Epithelial cell of prostate (primary cell): Measurements from ENCODE around the gene ATP8B4.

ENCODE experiments used
- DNase-seq: peaks from one replicate; pipeline ENCODE4 v3.0.0-alpha.2; 2011; ENCODE audit warnings: low read depth, low spot score
- H3K27ac ChIP-seq: fragments of 450-650 bp; 2 replicates; pipeline ENCODE4 v1.5.1; 2017; ENCODE audit warnings: mild to moderate bottlenecking

Gene ATP8B4

DNA sequence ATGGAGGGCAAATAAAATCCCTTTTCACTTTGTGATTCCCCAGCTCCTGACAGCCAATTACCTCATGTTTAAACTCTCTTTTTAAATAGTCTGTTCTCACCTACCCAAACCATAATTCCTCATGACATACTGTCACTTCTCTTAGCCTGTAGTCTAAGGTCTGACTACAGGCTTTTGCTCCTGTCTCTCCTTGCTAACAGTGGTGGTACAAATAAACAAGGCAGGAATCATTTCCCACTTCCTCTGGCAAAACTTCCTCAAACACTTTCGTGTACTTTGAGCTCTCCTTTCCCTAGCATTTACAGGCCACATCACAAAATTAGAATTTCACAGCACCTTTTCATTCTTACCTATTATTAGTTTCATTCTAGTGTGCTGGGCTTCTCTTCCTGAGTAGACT is 51.8 kb downstream of the ATP8B4 start:
- no peak for DNase-seq
- no peak overlapping the region for H3K27ac ChIP-seq

- no peak for DNase-seq
- no peak overlapping the region for H3K27ac ChIP-seq
These were observed 52.4 kb downstream of the ATP8B4 start for GRCh38 chr15:50066666-50067065.

- no peak overlapping the region for H3K27ac ChIP-seq
- no peak for DNase-seq
These were observed 52.8 kb downstream of the ATP8B4 start for GRCh38 chr15:50066202-50066601.

DNA sequence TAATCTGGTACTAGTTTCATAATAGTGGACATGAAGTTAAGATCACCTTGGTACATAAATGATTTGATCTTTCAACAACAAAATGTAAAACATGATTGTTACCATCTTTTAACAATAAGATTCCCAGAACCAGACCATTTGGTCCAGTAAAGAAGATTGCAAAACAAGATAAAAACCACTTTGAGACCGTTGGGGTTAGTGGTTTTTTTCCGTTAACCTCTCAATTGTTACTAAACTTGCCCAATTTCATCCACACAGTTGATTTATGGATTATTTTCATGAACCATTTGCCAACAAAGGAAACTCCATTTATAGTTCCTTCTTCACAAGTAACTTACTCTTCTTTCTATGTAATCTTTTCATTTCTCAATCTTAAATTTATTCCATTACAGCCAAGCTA is 53.8 kb downstream of the ATP8B4 start:
- no peak for DNase-seq
- no peak overlapping the region for H3K27ac ChIP-seq

- no peak for DNase-seq
- H3K27ac ChIP-seq, result no peak overlapping the region
These were observed 54.4 kb downstream of the ATP8B4 start for GRCh38 chr15:50064673-50065072.

DNA sequence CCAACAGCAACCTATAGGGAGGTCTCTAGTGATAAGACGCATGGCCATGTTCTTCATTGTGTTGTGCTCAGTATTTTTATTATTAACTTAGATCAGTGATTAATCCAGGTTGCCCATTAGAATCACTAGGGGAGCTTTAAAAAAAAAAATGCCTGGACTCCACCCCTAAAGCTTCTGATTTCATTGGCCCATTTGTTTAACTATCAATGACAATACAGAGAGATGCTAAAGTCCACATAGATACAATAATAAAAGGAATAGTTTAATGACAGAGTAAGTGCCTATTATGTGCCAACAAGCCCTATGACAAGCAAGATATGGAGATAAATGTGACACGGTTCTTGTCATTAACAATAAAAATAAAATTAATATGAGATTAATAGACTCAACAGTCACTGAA is 55.8 kb downstream of the ATP8B4 start:
- no peak overlapping the region for H3K27ac ChIP-seq
- no peak for DNase-seq

- no peak for DNase-seq
- no peak overlapping the region for H3K27ac ChIP-seq
These were observed 57.5 kb downstream of the ATP8B4 start for GRCh38 chr15:50061503-50061902.

DNA sequence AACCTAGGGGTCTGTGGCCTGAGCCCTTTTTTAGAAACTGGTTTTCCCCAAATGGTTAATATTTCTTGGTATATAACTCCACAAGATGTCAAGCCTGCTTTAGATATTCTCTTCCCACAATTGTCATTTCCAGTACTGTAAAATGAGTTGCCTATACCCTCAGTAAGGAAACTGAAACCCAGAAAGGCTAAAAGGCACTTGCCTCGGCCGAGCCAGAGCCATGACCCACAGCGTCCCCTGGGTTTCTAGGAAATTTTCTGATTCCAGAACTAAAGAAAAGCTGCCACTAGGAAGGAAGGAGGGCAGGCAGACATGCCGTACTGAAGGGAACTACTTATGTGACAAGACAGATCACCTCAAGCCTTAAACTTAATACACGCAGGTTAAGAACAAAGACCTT is 59.1 kb downstream of the ATP8B4 start:
- no peak for DNase-seq
- H3K27ac ChIP-seq, result no peak overlapping the region

DNA sequence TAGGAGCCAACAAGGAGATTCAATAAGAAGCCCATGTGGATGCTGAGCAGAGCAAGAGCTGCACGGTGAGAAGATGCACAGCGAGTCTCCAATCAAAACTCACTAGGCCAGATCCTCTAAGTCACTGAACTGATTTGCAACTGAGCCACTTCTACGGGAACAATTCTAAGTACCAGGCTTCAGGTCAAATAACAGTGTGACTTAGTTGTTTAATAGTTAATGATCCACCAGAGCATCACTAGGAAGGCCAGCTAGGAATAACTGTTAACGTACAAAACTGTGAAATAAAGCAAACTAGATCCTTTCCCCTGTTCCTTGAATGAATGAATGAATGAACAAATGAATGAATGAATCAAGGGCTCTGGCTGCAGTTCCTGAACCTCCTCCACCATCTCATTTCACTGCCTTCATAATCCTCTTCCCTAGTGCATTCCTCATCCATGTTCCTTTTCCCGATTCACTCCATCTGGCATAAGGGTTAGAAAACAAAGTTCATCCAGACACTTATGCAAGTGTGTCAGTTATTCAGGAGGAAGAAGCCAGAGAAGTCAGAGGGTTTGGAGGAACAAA is 59.7 kb downstream of the ATP8B4 start:
- H3K27ac ChIP-seq, result no peak overlapping the region
- DNase-seq, result no peak

GRCh38 chr15:50057905-50058639 is 61.0 kb downstream of the ATP8B4 start:
- DNase-seq, result no peak

GRCh38 chr15:50057196-50057595 is 61.8 kb downstream of the ATP8B4 start:
- H3K27ac ChIP-seq, result no peak overlapping the region
- no peak for DNase-seq

More at GRCh38 chr15:50057905-50058639, 61.0 kb downstream of the ATP8B4 start:
- no peak overlapping the region for H3K27ac ChIP-seq

- H3K27ac ChIP-seq, result no peak overlapping the region
These were observed 63.3 kb downstream of the ATP8B4 start for GRCh38 chr15:50055750-50056157.

DNA sequence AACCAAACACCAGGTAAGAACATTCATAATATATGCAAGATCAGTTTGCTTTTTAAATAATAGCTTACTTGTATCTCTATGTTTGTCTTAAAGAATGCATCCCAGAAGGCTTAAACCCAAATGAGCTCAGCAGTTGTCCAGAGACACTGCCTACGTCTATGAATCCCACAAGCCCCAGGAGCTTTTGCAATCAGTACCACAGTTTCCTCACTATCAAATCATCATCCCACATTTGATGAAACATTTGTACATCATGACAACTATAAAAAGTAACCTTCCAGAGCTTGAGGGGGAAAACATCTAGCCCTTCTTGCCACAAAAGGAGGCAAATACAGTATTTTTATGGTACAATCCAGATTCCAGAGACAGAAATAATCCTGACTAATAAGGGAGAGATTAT is 63.7 kb downstream of the ATP8B4 start:
- H3K27ac ChIP-seq, result no peak overlapping the region

More at GRCh38 chr15:50055750-50056157, 63.3 kb downstream of the ATP8B4 start:
- DNase-seq, result no peak

DNA sequence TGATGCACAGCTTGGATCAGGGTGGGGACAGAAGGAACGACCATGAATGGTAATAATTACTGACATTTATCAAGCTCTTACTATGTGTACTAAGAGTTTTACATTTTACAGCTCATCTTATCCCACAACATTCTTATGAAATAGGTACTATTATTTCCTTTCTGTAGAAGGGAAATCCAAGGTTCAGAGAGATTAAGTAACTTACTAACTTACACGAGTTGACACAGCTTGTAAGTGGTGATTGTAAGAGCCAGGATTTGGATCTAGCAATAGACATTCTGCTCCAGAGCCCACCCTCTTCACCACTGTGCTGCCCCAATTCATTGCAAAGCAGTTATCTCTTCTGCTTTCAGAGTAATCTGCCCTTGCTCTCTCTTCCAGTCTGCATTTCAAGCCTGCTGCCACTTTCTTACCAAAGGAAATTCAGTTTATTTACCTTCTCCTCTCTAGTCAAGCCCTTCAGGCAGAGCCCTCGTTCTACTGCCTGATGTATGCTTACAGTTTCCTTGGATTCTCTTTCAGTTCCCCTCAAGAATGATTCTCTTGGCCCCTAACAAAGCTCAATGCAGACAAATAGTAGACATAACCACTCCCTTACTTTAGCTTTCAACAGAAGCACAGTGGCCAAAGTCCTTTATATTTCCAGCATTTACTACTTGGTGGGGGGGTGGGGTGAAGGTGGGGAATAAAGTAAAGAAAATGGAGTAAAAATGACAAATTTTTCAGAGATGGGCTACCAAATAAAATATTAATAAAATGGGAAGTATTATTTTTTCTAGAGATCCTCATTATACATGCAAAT is 65.8 kb downstream of the ATP8B4 start:
- H3K27ac ChIP-seq, result no peak overlapping the region
- DNase-seq, result no peak

More for the DNA sequence above, 63.7 kb downstream of the ATP8B4 start:
- DNase-seq, result no peak

DNA sequence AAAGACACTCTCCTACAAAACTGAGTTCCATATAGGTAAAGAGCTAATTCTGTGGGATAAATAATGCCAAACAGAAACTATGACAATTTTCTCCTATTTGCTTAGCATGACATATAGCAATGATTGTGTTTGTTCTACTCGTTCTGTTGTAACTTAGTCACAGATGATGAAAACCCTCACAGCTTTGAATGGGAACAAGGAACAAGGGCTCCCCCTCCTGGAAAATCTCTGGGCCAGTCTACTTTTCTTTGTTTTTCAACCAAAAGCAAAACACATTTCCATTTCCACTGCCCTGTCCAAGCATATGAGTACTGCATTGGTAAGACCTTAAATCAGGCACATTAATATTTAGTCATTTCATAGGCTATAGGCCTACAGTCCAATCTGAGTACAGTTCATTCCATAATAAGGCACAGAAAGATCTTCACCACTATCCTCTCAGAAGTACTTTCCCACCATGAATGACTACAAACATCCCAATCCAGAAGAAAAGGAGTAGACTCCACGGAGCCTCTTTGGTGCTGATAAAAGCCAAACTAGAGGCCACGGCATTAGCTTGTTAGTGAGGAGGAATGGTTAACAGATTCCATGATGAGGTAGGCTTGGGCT is 67.1 kb downstream of the ATP8B4 start:
- peak; percentile 62 for DNase-seq
- H3K27ac ChIP-seq, result peak overlapping the region; percentile 18

- H3K27ac ChIP-seq, result peak overlapping the region; percentile 18
- no peak for DNase-seq
These were observed 67.9 kb downstream of the ATP8B4 start for GRCh38 chr15:50050986-50051743.

DNA sequence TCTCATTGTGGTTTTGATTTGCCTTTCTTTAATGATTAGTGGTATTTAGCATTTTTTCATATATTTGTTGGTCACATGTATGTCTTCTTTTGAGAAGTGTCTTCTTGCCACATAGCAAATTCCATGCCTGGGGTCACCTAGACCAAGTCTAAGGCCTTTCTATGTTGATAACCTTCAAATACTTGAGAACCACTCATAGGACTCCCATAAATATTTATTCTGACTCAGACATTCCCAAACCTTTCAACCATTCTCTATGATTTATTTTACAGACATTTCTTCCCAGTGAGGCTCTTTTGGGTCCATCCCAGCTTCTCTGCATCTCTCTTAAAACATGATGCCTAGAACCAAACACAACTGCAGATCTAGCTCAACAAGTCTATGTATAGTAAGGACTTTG is 69.2 kb downstream of the ATP8B4 start:
- H3K27ac ChIP-seq, result no peak overlapping the region

GRCh38 chr15:50046867-50047266 is 72.2 kb downstream of the ATP8B4 start:
- DNase-seq, result peak; percentile 29
- no peak overlapping the region for H3K27ac ChIP-seq

More for the DNA sequence above, 69.2 kb downstream of the ATP8B4 start:
- no peak for DNase-seq

- H3K27ac ChIP-seq, result no peak overlapping the region
- DNase-seq, result no peak
These were observed 72.9 kb downstream of the ATP8B4 start for GRCh38 chr15:50046159-50046558.

- no peak for DNase-seq
- no peak overlapping the region for H3K27ac ChIP-seq
These were observed 74.1 kb downstream of the ATP8B4 start for GRCh38 chr15:50044904-50045303.
